Kidney tubule cell (primary cell): ENCODE results near the gene XPA.
"Not testable (repeated sequence)": the region's sequence is repeated elsewhere in the genome, so short reads cannot be mapped to it uniquely, and the experiment has no call there.

Experiments
- DNase-seq: peaks from one replicate; pipeline ENCODE4 v3.0.0-alpha.2; 2018; ENCODE audit warnings: low spot score

Gene XPA

GRCh38 chr9:97703437-97704344, 6.6 kb upstream of the XPA start:
- peak; percentile 96 for DNase-seq

GRCh38 chr9:97699824-97700223, 2.7 kb upstream of the XPA start:
- not testable (repeated sequence) for DNase-seq

- DNase-seq: peak; percentile 56
Measured at GRCh38 chr9:97699281-97699680, 2.1 kb upstream of the XPA start.

- no peak for DNase-seq
Measured at GRCh38 chr9:97698865-97699264, 1.7 kb upstream of the XPA start.

GRCh38 chr9:97697837-97698236, 697 bp upstream of the XPA start:
- peak; percentile 13 for DNase-seq

GRCh38 chr9:97695995-97696802, 941 bp downstream of the XPA start:
- DNase-seq: no peak

GRCh38 chr9:97695390-97695789, 1.8 kb downstream of the XPA start:
- no peak for DNase-seq

- no peak for DNase-seq
Measured at GRCh38 chr9:97694769-97695168, 2.4 kb downstream of the XPA start.

- DNase-seq: peak; percentile 50
Measured at GRCh38 chr9:97689401-97690180, 7.5 kb downstream of the XPA start.

- DNase-seq: no peak
Measured at GRCh38 chr9:97688654-97689053, 8.5 kb downstream of the XPA start.

GRCh38 chr9:97682242-97682641, 14.9 kb downstream of the XPA start:
- no peak for DNase-seq

- DNase-seq: no peak
Measured at GRCh38 chr9:97675655-97676054, 21.5 kb downstream of the XPA start.

GRCh38 chr9:97673922-97674321, 23.2 kb downstream of the XPA start:
- DNase-seq: no peak

GRCh38 chr9:97672403-97672802, 24.7 kb downstream of the XPA start:
- no peak for DNase-seq

GRCh38 chr9:97670586-97670985, 26.6 kb downstream of the XPA start:
- DNase-seq: no peak

- DNase-seq: no peak
Measured at GRCh38 chr9:97668485-97668884, 28.7 kb downstream of the XPA start.

- DNase-seq: no peak
Measured at GRCh38 chr9:97666907-97667686, 30.0 kb downstream of the XPA start.

- DNase-seq: no peak
Measured at GRCh38 chr9:97665742-97666141, 31.4 kb downstream of the XPA start.

- no peak for DNase-seq
Measured at GRCh38 chr9:97660847-97661246, 36.3 kb downstream of the XPA start.

- no peak for DNase-seq
Measured at GRCh38 chr9:97660340-97660739, 36.8 kb downstream of the XPA start.

GRCh38 chr9:97659771-97660170, 37.4 kb downstream of the XPA start:
- DNase-seq: no peak

GRCh38 chr9:97658707-97659106, 38.4 kb downstream of the XPA start:
- no peak for DNase-seq
